Measurements from ENCODE around the gene PPP2R3A. TPM values are rescaled to one million over a fixed set of nuclear protein-coding genes. Genes with fewer than 3 reads are reported as not detected.

Gene PPP2R3A
- total and polyA plus RNA-seq, 9 of the 15 experiments (the other 6 are each of a cell fraction or from before 2014, with no cell fraction given), result 0.10 to 0.50 (median 0.24) TPM

GRCh38 chr3:136186846-136187245, 221.3 kb downstream of the PPP2R3A start:
- DNase-seq (ENCODE audit: extremely low read depth in 1 of 4, low spot score in 3 of 4) (no peak), FAIRE-seq (no peak), ATAC-seq (no peak)
- ChIA-PET CTCF (ENCODE audit: low intra/inter-chr PET ratio) (no interaction called here), POLR2A (interaction anchor here (0.8 to 1.3 kb wide), 4 partner anchors 8 to 16 kb away, joined by 3 to 6 read pairs (median 6); partner anchors contain the start of gene MSL2)
- Histone ChIP-seq H3K4me3 (no peak overlapping the region), H3K4me2 (ENCODE audit: insufficient read depth, low read length) (no peak overlapping the region), H3K79me2 (ENCODE audit: control insufficient read depth, insufficient read depth, low read length) (peaks cover 100% of the 10 kb centered on the region), H3K9me1 (ENCODE audit: control insufficient read depth, insufficient read depth, low read length) (peaks cover 3% of the 10 kb centered on the region), H3K27ac (ENCODE audit: extremely low read depth, low read depth, low read length) (no peak overlapping the region), H4K20me1 (replicated peaks; ENCODE audit: control insufficient read depth, insufficient read depth, low read length) (peaks cover 40% of the 10 kb centered on the region), H2AFZ (ENCODE audit: low read depth, low read length) (no peak overlapping the region), H3K36me3 (ENCODE audit: control insufficient read depth, insufficient read depth, low read length) (peaks cover 6% of the 10 kb centered on the region; the same call in 1 of the 3 replicates), H3K27me3 (ENCODE audit: control insufficient read depth in 2 of 2, insufficient read depth in 2 of 2, low read length in 2 of 2) (no peaks in the 10 kb centered on the region), H3K4me1 (replicated peaks in 1 of 2; ENCODE audit: control insufficient read depth in 2 of 2, insufficient read depth in 2 of 2, low read length in 2 of 2) (peaks cover 11 to 18% of the 10 kb centered on the region in 2 experiments; a peak in 3 of 5 replicates), H3K9ac (ENCODE audit: insufficient read depth in 1 of 2, low read depth in 2 of 2, low read length in 2 of 2) (no peak overlapping the region; a peak in 1 of 4 replicates), H3K9me3 (replicated peaks; ENCODE audit: control insufficient read depth, insufficient read depth, low read depth, low read length) (no peaks in the 10 kb centered on the region)
- no TSS peak for BruUV-seq (replicated peaks)
- in situ Hi-C loops (cut with MboI), result no loop called here
- 42% methylated on average over 4 of the region's 4 CpGs for WGBS (ENCODE audit: insufficient coverage, low coverage, missing lambda C conversion rate)
- intact Hi-C loops (cut with micrococcal nuclease), result no loop called here
- TF ChIP-seq ZBTB2 (IDR thresholded peaks at IDR 0.05) (no peak), ZNF121 (CRISPR knock-in tag; conservative IDR thresholded peaks at IDR 0.05) (no peak)

- Histone ChIP-seq H2AFZ (ENCODE audit: low read depth, low read length) (no peak overlapping the region), H3K9ac (ENCODE audit: insufficient read depth in 1 of 2, low read depth in 2 of 2, low read length in 2 of 2) (no peak overlapping the region), H3K27ac (ENCODE audit: extremely low read depth, low read depth, low read length) (no peak overlapping the region), H3K9me1 (ENCODE audit: control insufficient read depth, insufficient read depth, low read length) (peaks cover 3% of the 10 kb centered on the region), H4K20me1 (replicated peaks; ENCODE audit: control insufficient read depth, insufficient read depth, low read length) (peaks cover 43% of the 10 kb centered on the region), H3K4me3 (no peak overlapping the region), H3K4me2 (ENCODE audit: insufficient read depth, low read length) (no peak overlapping the region), H3K27me3 (ENCODE audit: control insufficient read depth in 2 of 2, insufficient read depth in 2 of 2, low read length in 2 of 2) (no peaks in the 10 kb centered on the region), H3K79me2 (ENCODE audit: control insufficient read depth, insufficient read depth, low read length) (peaks cover 100% of the 10 kb centered on the region), H3K36me3 (ENCODE audit: control insufficient read depth, insufficient read depth, low read length) (peaks cover 8% of the 10 kb centered on the region; the same call in 1 of the 3 replicates), H3K4me1 (replicated peaks in 1 of 2; ENCODE audit: control insufficient read depth in 2 of 2, insufficient read depth in 2 of 2, low read length in 2 of 2) (peaks cover 11% of the 10 kb centered on the region in 2 experiments; a peak in 3 of 5 replicates), H3K9me3 (replicated peaks; ENCODE audit: control insufficient read depth, insufficient read depth, low read depth, low read length) (no peaks in the 10 kb centered on the region)
- FAIRE-seq (no peak), ATAC-seq (no peak), DNase-seq (ENCODE audit: extremely low read depth in 1 of 4, low spot score in 3 of 4) (no peak)
- TF ChIP-seq BRF2 (IDR thresholded peaks at IDR 0.05; ENCODE audit: borderline replicate concordance, insufficient read depth, insufficient read length) (no peak), TSC22D4 (tag; IDR thresholded peaks at IDR 0.05) (no peak), NFIX (CRISPR knock-in tag; IDR thresholded peaks at IDR 0.05; ENCODE audit: low read depth) (no peak), ILK (tag; IDR thresholded peaks at IDR 0.05; ENCODE audit: borderline replicate concordance, low read depth) (no peak), RBBP5 (IDR thresholded peaks at IDR 0.05; ENCODE audit: borderline replicate concordance, insufficient read depth, low read length, poor library complexity, severe bottlenecking) (no peak), PML (IDR thresholded peaks at IDR 0.05; ENCODE audit: low read length) (no peak), TAF1 (IDR thresholded peaks at IDR 0.05; ENCODE audit: control insufficient read depth, extremely low read depth, insufficient read depth, low read length, severe bottlenecking) (no peak)
- in situ Hi-C loops (cut with MboI), result no loop called here
- ChIA-PET POLR2A (interaction anchor here (0.6 to 1.3 kb wide), 3 partner anchors 8 to 75 kb away, joined by 3 to 6 read pairs (median 3); partner anchors contain the start of gene MSL2), CTCF (ENCODE audit: low intra/inter-chr PET ratio) (no interaction called here)
- BruUV-seq (replicated peaks), result no TSS peak
- intact Hi-C loops (cut with micrococcal nuclease), result no loop called here
- WGBS (ENCODE audit: insufficient coverage, low coverage, missing lambda C conversion rate), result 59% methylated on average over 4 of the region's 4 CpGs
These were observed 222.3 kb downstream of the PPP2R3A start for GRCh38 chr3:136187868-136188267.

Measured in K562 (cell line).